Heart left ventricle (tissue), 16 donors: ENCODE data around the gene SGCA. TPM values are rescaled to one million over a fixed set of nuclear protein-coding genes. Genes with fewer than 3 reads are reported as not detected.

Experiments
- ATAC-seq, 4 donors: fragments of 200-7000 bp; cut with Tn5 transposase; one replicate each; pipeline ENCODE4 v1.9.1; 2020 to 2022; ENCODE audit warnings: moderate library complexity in 4 of 4, mild to moderate bottlenecking in 3 of 4, moderate number of reproducible peaks in 1 of 4
- DNase-seq, 5 donors: peaks; one replicate each; pipeline ENCODE4 v3.0.0-alpha.2; 2020
- H3K27ac ChIP-seq, 12 donors: fragments of 200-600 bp; sonication (generic) in 4 of 12; one replicate each; pipeline versions ENCODE4 v1.5.0 to v1.8.0; 2016 to 2022; ENCODE audit warnings: mild to moderate bottlenecking in 2 of 12
- H3K27me3 ChIP-seq, 9 donors: fragments of 200-600 bp; sonication (generic) in 2 of 9; one replicate each; pipeline versions ENCODE4 v1.5.1 to v1.8.0; 2016 to 2022; ENCODE audit warnings: mild to moderate bottlenecking in 3 of 9
- H3K36me3 ChIP-seq, 9 donors: fragments of 200-600 bp; sonication (generic) in 2 of 9; one replicate each; pipeline versions ENCODE4 v1.5.0 to v1.8.0; 2018 to 2022; ENCODE audit warnings: mild to moderate bottlenecking in 2 of 9
- H3K4me1 ChIP-seq, 12 donors: fragments of 200-600 bp; sonication (generic) in 4 of 12; one replicate each; pipeline versions ENCODE4 v1.5.0 to v1.8.0; 2016 to 2022; ENCODE audit warnings: mild to moderate bottlenecking in 3 of 12
- H3K4me3 ChIP-seq, 12 donors: fragments of 200-600 bp; sonication (generic) in 4 of 12; one replicate each; pipeline versions ENCODE4 v1.5.0 to v1.8.0; 2017 to 2022; ENCODE audit warnings: mild to moderate bottlenecking in 9 of 12, moderate library complexity in 4 of 12
- H3K9me3 ChIP-seq, 12 donors: fragments of 200-600 bp; sonication (generic) in 4 of 12; one replicate each; pipeline versions ENCODE4 v1.5.0 to v1.8.0; 2016 to 2022; ENCODE audit warnings: mild to moderate bottlenecking in 1 of 12
- POLR2A ChIP-seq, 2 donors: fragments of 450-650 bp; IDR thresholded peaks; one replicate each; pipeline ENCODE4 v1.6.1; 2017; ENCODE audit warnings: antibody characterized with exemption in 2 of 2, mild to moderate bottlenecking in 2 of 2, moderate library complexity in 2 of 2
- WGBS, 4 donors: extraction: QIAGEN DNeasy Blood & Tissue Kit in 2 of 4; methylation state at CpG; one replicate each; pipeline versions ENCODE4 v1.1.5 to v1.1.7; 2013 to 2018; 5-methylcytosine and 5-hydroxymethylcytosine counted together
- intact Hi-C, 10 donors: fragments of 100-400 bp; cut with DNase I; formaldehyde crosslinking; loops; one replicate each; pipeline versions ENCODE4 v1.11.1 to v1.14.2; 2022
- polyA plus RNA-seq, 2 donors: library from polyadenylated mRNA; stranded (reverse); fragments of 200-250 nt; gene quantifications; one replicate each; pipeline ENCODE4 v1.2.3, GENCODE V29; 2013
- total RNA-seq, 9 donors: library from RNA; depleted of rRNA in 2 of 9; stranded (reverse); fragments of >200 nt in 2 of 9; fragmentation: NEBNext Ultra II Directional in 3 of 9; extraction: Animal tissue kit (Norgen Biotek cat#: 25700) in 3 of 9; gene quantifications; one replicate each; pipeline versions ENCODE4 v1.1.0 to v1.2.4, GENCODE V29; 2016 to 2023
- TF ChIP-seq, protein P1 (sequence below), 12 donors: fragments of 200-600 bp; sonication (generic) in 4 of 12; IDR thresholded peaks; one replicate each; pipeline versions ENCODE4 v1.5.0 to v1.8.0; 2018 to 2022; ENCODE audit warnings: antibody characterized with exemption in 12 of 12, mild to moderate bottlenecking in 5 of 12
- donor health status: ischemic (EF 13 %, LVEDD 7.1; RV severe dilation, severe dysfunction).
- donor health status: healthy with polysubstance abuse.
- donor health status: DM: no; HTN: yes; CAD: no.
- donor health status: DM: no; HTN: no; CAD: no.
- donor health status: ischemic (EF 25% LVEDD 6.9; RV normal size, moderate dysfunction).
- donor health status: ischemic (EF 25% LVEDD 5.7; RV mildly dilated, moderate dysfunction).
- donor health status: healthy.
- donor health status: DM: yes; HTN: yes; CAD: no.
- donor health status: ischemic (EF 35%, LVEDD 5.7; RV mildly dilated, moderate dysfunction).
- donor health status: nonischemic (EF 11% LVEDD 7.7; RV severe dilation, severe dysfunction).
- donor health status: DM: yes; HTN: yes; CAD: no.
- donor health status: PGD.
- donor health status: ischemic (EF 29% LVEDD 5.4; RV normal size, mild dysfunction).
- donor health status: nonischemic (EF 23%, LVEDD 6.1; RV moderate dilation, normal function).

SGCA gene
- total and polyA plus RNA-seq, 11 donors, result 96.5 to 225 (median 151) TPM

DNA sequence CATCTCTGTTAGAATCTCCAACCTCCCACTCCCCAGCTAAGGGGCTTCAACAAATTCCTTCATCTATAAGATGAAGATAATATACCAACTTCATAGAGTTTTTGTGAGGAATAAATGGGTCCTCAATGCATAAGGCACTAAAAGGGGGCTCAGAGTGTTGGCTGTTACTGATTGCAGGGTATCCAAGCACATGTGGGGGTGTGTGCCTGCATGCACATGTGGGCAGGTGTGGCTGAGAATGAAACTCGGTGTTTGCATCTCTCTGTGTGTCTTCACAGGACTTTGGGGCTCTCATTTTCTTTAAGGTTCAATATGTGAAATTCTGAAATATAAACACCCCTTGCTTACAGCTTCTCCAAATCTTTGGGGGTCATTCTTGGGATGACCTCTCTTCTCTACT, 11.2 kb upstream of the SGCA start:
- ATAC-seq (no peak), DNase-seq (peak in 1 of 5 donors; percentile 12)
- WGBS, 4 donors, result 40 to 56% (median 47%) methylated on average over 1 of the region's 1 CpG
- intact Hi-C loops, result loop anchor here in 1 of 10 donors (5.0 kb wide), 1 partner anchor 57 kb away; the partner anchor contains the start of gene PDK2
- H3K4me3 ChIP-seq, result no peak overlapping the region
- H3K9me3 ChIP-seq, result no peaks in the 10 kb centered on the region
- H3K27ac ChIP-seq, result peak overlapping the region in 11 of 12 donors; percentile 70 to 99 (median 97)
- H3K27me3 ChIP-seq, result no peaks in the 10 kb centered on the region
- TF ChIP-seq, protein P1, sequence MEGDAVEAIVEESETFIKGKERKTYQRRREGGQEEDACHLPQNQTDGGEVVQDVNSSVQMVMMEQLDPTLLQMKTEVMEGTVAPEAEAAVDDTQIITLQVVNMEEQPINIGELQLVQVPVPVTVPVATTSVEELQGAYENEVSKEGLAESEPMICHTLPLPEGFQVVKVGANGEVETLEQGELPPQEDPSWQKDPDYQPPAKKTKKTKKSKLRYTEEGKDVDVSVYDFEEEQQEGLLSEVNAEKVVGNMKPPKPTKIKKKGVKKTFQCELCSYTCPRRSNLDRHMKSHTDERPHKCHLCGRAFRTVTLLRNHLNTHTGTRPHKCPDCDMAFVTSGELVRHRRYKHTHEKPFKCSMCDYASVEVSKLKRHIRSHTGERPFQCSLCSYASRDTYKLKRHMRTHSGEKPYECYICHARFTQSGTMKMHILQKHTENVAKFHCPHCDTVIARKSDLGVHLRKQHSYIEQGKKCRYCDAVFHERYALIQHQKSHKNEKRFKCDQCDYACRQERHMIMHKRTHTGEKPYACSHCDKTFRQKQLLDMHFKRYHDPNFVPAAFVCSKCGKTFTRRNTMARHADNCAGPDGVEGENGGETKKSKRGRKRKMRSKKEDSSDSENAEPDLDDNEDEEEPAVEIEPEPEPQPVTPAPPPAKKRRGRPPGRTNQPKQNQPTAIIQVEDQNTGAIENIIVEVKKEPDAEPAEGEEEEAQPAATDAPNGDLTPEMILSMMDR (IDR thresholded peaks at IDR 0.05), result no peak
- TF ChIP-seq POLR2A (IDR thresholded peaks at IDR 0.05), result no peak
- no peaks in the 10 kb centered on the region for H3K36me3 ChIP-seq
- H3K4me1 ChIP-seq, result peaks cover 0 to 50% (median 43%) of the 10 kb centered on the region in 12 donors

DNA sequence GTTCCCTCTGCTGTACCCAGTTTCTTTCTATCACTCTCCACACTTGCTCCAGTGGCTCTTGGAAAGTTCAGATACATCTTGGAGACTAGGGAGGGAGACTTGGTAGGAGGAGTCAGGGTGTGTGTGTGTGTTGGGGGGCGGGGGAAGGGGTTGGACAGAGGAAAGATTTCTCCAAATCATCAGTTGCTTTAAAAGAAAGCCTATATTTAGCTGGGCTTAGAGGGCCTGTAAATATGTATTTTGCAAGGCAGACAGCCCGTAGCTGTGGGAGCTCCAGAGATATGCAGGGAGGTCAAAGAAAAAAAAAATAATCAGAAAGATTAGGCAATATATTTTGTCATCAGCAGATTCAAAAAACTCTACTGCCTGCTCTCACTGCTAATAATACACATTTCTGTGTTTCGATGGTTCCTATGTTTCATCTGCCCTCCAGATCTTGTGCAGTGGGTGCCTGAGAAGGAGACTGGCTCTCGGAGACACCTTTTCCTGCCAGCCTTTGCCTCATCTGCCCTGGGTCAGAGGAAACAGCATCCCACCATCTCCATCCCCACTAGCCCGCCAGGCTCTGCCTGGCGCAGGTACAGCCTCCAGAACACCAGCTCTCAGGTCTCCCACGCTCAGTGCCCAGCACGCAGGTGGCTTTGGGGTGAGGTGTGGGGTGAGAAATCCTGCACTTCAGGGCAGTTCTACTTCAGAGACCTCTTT, 10.5 kb upstream of the SGCA start:
- Histone ChIP-seq H3K36me3 (no peaks in the 10 kb centered on the region), H3K9me3 (no peaks in the 10 kb centered on the region), H3K27me3 (no peaks in the 10 kb centered on the region), H3K27ac (peak overlapping the region in 11 of 12 donors; percentile 70 to 99 (median 97)), H3K4me1 (peaks cover 0 to 50% (median 41%) of the 10 kb centered on the region in 12 donors), H3K4me3 (no peak overlapping the region)
- no peak for ATAC-seq
- intact Hi-C loops, result no loop called here
- no peak for TF ChIP-seq POLR2A (IDR thresholded peaks at IDR 0.05)
- TF ChIP-seq, protein P1 (IDR thresholded peaks at IDR 0.05), result no peak
- peak in 2 of 5 donors; percentile 42 to 59 for DNase-seq
- 68 to 75% (median 71%) methylated on average over 8 of the region's 8 CpGs for WGBS, 4 donors

- no peak overlapping the region for H3K4me3 ChIP-seq
- H3K4me1 ChIP-seq, result peaks cover 0 to 51% (median 36%) of the 10 kb centered on the region in 12 donors
- no peaks in the 10 kb centered on the region for H3K9me3 ChIP-seq
- H3K36me3 ChIP-seq, result no peaks in the 10 kb centered on the region
- ATAC-seq, result no peak
- WGBS, 4 donors, result 52 to 60% (median 58%) methylated on average over 4 of the region's 4 CpGs
- no peak overlapping the region for H3K27ac ChIP-seq
- H3K27me3 ChIP-seq, result no peaks in the 10 kb centered on the region
- TF ChIP-seq POLR2A (IDR thresholded peaks at IDR 0.05), result no peak
- TF ChIP-seq, protein P1 (IDR thresholded peaks at IDR 0.05), result no peak
- DNase-seq, result no peak
- intact Hi-C loops, result no loop called here
Measured at GRCh38 chr17:50157891-50158290, 7.9 kb upstream of the SGCA start.

DNA sequence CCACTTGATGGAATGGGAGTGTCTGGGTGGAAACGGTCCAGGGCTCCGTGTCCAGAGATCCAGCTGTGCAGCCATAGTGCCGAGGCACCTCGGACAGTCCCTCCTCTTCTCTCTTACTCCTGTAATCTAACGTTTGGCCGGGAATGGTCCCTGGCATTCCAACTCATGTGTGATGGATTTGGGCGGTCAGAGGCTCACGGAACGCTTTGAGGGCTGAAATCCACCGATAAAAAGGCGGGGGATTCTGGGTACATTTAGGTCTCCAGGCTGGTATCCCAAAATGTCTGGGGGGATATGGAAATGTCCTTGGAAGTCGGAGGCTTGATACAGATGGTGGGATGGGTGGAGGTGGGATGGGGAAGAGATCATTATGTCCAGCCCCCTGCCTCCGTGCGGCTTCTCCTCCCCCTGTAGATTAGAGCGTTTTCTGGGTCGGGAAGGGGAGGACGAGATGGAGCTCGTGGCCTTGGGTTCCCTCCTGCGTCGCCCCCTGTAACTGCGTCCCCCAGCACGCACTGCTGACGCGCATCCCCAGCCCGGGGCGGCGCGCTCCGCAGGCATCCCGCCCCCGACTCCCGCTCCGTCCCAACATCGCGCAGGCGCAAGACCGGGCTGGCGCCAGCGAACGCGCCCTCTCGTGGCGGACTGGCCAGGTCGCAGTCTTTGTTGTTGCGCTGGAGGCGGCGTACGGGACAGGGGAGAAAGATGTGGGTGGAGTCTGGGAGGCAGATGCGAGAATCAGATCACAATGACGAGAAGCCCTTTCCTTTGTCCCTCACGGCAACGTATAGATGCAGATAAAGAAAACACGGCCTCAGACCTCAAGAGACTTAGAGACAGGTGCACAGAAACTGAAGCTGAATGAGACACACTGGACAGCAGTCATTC, 4.5 kb upstream of the SGCA start:
- intact Hi-C loops, result loop anchor here in 9 of 10 donors (1.0 to 10.0 kb wide), 9 partner anchors 20 to 69 kb away; partner anchors contain the start of gene PDK2 (in 2 of the 9)
- Histone ChIP-seq H3K4me3 (peak overlapping the region; percentile 27 to 70 (median 62)), H3K27me3 (no peaks in the 10 kb centered on the region), H3K9me3 (no peaks in the 10 kb centered on the region), H3K36me3 (no peaks in the 10 kb centered on the region), H3K4me1 (peaks cover 0 to 42% (median 22%) of the 10 kb centered on the region in 12 donors), H3K27ac (peak overlapping the region; percentile 10 to 83 (median 72))
- peak in 1 of 2 donors; percentile 59 for TF ChIP-seq POLR2A (IDR thresholded peaks at IDR 0.05)
- TF ChIP-seq, protein P1 (IDR thresholded peaks at IDR 0.05), result peak; percentile 83 to 99 (median 95)
- peak; percentile 79 to 87 (median 86) for ATAC-seq
- DNase-seq, result peak; percentile 92 to 96 (median 94)
- WGBS, 4 donors, result 0 to 1% (median 1%) methylated on average over 34 to 53 of the region's 53 CpGs
